GM12878 (cell line): ENCODE results near the gene TSR3. TPM values are rescaled to one million over a fixed set of nuclear protein-coding genes. Genes with fewer than 3 reads are reported as not detected.

Source experiments
- ATAC-seq: fragments of 200-7000 bp; cut with Tn5 transposase; 3 replicates; pipeline ENCODE4 v1.9.1; 2020; ENCODE audit warnings: mild to moderate bottlenecking, moderate library complexity
- BruUV-seq: library from RNA; stranded (reverse); fragments of 400-500 nt; replicated peaks from 2 replicates; lab custom pipeline; 2021; lab: Mats Ljungman, UMichigan
- CTCF ChIA-PET: fragments of 300-600 bp; sonication (Branson Sonifier 250); formaldehyde crosslinking; extraction: SDS; loops from one replicate; lab custom pipeline; 2021; ENCODE audit warnings: inconsistent platforms; lab: Yijun Ruan, JAX
- POLR2A ChIA-PET: fragments of 350-600 bp; formaldehyde crosslinking; extraction: SDS; loops from one replicate; lab custom pipeline; 2021; ENCODE audit warnings: inconsistent platforms; lab: Charles Lee
- RAD21 ChIA-PET: fragments of 300-600 bp; sonication (Branson Sonifier 250); formaldehyde crosslinking; loops from one replicate; lab custom pipeline; 2023; ENCODE audit warnings: antibody characterized with exemption; ENCODE audit not compliant: unreplicated experiment; lab: Charles Lee
- SMC1A ChIA-PET: fragments of 300-600 bp; sonication (Branson Sonifier 250); formaldehyde crosslinking; loops from one replicate; lab custom pipeline; 2023; ENCODE audit not compliant: unreplicated experiment, uncharacterized antibody; lab: Charles Lee
- DNase-seq: peaks from one replicate; pipeline ENCODE4 v3.0.0-alpha.2; 2011; ENCODE audit warnings: low read depth, low spot score
- FAIRE-seq: peaks from 3 replicates; lab custom pipeline; 2011; peaks lifted over from hg19 to GRCh38; lab: Jason Lieb, UNC
- H2AFZ ChIP-seq: 2 replicates; pipeline ENCODE4 v1.6.0; 2011; ENCODE audit warnings: low read depth, low read length, control low read depth; ENCODE audit not compliant: control insufficient read depth
- H3K27ac ChIP-seq: 2 replicates; pipeline ENCODE4 v1.5.1; 2011; ENCODE audit warnings: control low read depth; ENCODE audit not compliant: control insufficient read depth, insufficient read depth
- H3K27me3 ChIP-seq, 2 experiments: replicated peaks in 1 of 2; 2 replicates each; pipeline versions ENCODE4 v1.6.0 to v1.6.1; 2011; ENCODE audit warnings: low read length in 1 of 2; ENCODE audit not compliant: control insufficient read depth in 2 of 2, insufficient read depth in 2 of 2
- H3K36me3 ChIP-seq, 2 experiments: 2 replicates each; pipeline ENCODE4 v1.5.1; 2011; ENCODE audit warnings: low read length in 1 of 2; ENCODE audit not compliant: control insufficient read depth in 2 of 2, insufficient read depth in 2 of 2
- H3K4me1 ChIP-seq: 2 replicates; pipeline ENCODE4 v1.6.1; 2011; ENCODE audit warnings: mild to moderate bottlenecking, low read length, moderate library complexity, mixed read lengths; ENCODE audit not compliant: control insufficient read depth, insufficient read depth
- H3K4me2 ChIP-seq: 2 replicates; pipeline ENCODE4 v1.6.0; 2011; ENCODE audit warnings: control low read depth; ENCODE audit not compliant: control insufficient read depth, insufficient read depth
- H3K4me3 ChIP-seq: fragments of 200-600 bp; sonication (generic); 2 replicates; pipeline ENCODE4 v1.5.1; 2016
- H3K79me2 ChIP-seq: 2 replicates; pipeline ENCODE4 v1.6.0; 2011; ENCODE audit warnings: low read length; ENCODE audit not compliant: control insufficient read depth, insufficient read depth
- H3K9ac ChIP-seq: 2 replicates; pipeline ENCODE4 v1.8.0; 2011; ENCODE audit warnings: low read length, control low read depth, mixed read lengths; ENCODE audit not compliant: control insufficient read depth, insufficient read depth
- H3K9me3 ChIP-seq: replicated peaks from 3 replicates; pipeline ENCODE4 v1.5.1; 2011; ENCODE audit warnings: mild to moderate bottlenecking, low read length; ENCODE audit not compliant: control insufficient read depth, insufficient read depth
- H4K20me1 ChIP-seq: 2 replicates; pipeline ENCODE4 v1.6.0; 2011; ENCODE audit not compliant: control insufficient read depth, insufficient read depth
- CBX3 ChIP-seq: fragments of 200-600 bp; sonication (generic); IDR thresholded peaks from 2 replicates; pipeline ENCODE4 v1.6.1; 2016; ENCODE audit warnings: low read depth, borderline replicate concordance
- EGR1 ChIP-seq, 2 experiments: IDR thresholded peaks; 1 replicate in 1 of 2; 2 replicates in 1 of 2; pipeline ENCODE4 v1.6.1; 2011 to 2012; ENCODE audit warnings: low read depth in 2 of 2, low read length in 2 of 2, borderline replicate concordance in 1 of 2, mild to moderate bottlenecking in 1 of 2, moderate library complexity in 1 of 2
- HDAC6 ChIP-seq: fragments of 200-600 bp; sonication (generic); IDR thresholded peaks from one replicate; pipeline ENCODE4 v1.8.0; 2017; ENCODE audit warnings: antibody characterized with exemption; ENCODE audit not compliant: unreplicated experiment
- MXI1 ChIP-seq: fragments of 150-350 bp; IDR thresholded peaks from 2 replicates; pipeline ENCODE4 v1.6.1; 2011; ENCODE audit warnings: low read depth, mild to moderate bottlenecking, inconsistent platforms, low read length, improper control_type of control experiment
- NFIC ChIP-seq: IDR thresholded peaks from 2 replicates; pipeline ENCODE4 v1.6.1; 2012; ENCODE audit warnings: low read depth, mild to moderate bottlenecking, inconsistent platforms, low read length, moderate library complexity
- POLR2AphosphoS5 ChIP-seq: IDR thresholded peaks from 2 replicates; pipeline ENCODE4 v1.6.1; 2011; ENCODE audit warnings: mild to moderate bottlenecking, low read length, inconsistent platforms
- RUNX3 ChIP-seq: IDR thresholded peaks from 2 replicates; pipeline ENCODE4 v1.6.1; 2012; ENCODE audit warnings: low read length, inconsistent platforms
- WRNIP1 ChIP-seq: IDR thresholded peaks from 2 replicates; pipeline ENCODE4 v1.6.1; 2011; ENCODE audit warnings: low read depth, low read length, improper control_type of control experiment, borderline replicate concordance
- WGBS: methylation state at CpG from one replicate; pipeline ENCODE4 v1.1.6; 2016; ENCODE audit warnings: low lambda C conversion rate; ENCODE audit not compliant: insufficient replicate concordance, insufficient coverage; ENCODE audit errors: missing lambda C conversion rate; 5-methylcytosine and 5-hydroxymethylcytosine counted together
- in situ Hi-C: fragments of 300-500 bp; cut with MboI; formaldehyde crosslinking; loops from 9 replicates; pipeline ENCODE4 v1.14.3; 2018; ENCODE audit warnings: mixed read lengths
- intact Hi-C: fragments of 100-400 bp; cut with micrococcal nuclease; formaldehyde crosslinking; loops from one replicate; pipeline ENCODE4 v1.14.2; 2022; ENCODE audit not compliant: unreplicated experiment
- polyA plus RNA-seq, 11 experiments: library from polyadenylated mRNA; depleted of rRNA in 4 of 11; unstranded in 6 of 11; stranded (reverse) in 5 of 11; fragments of >200 nt; fragmentation: Nextera tagmentation in 4 of 11; fragmentation: Illumina TruSeq in 1 of 11; extraction: Ambion mirVana in 4 of 11; extraction: Trizol in 1 of 11; gene quantifications; 1 replicate in 1 of 11; 2 replicates in 10 of 11; pipeline versions ENCODE4 v1.2.1 to v1.2.3, GENCODE V29; 2011 to 2016; ENCODE audit warnings: inconsistent platforms in 2 of 11, missing spikeins in 2 of 11, low read depth in 1 of 11
- total RNA-seq, 4 experiments: library from RNA; depleted of rRNA in 3 of 4; stranded (reverse); fragments of >200 nt in 3 of 4; fragmentation: Illumina TruSeq in 1 of 4; extraction: Trizol in 1 of 4; gene quantifications; 2 replicates each; pipeline versions ENCODE4 v1.2.1 to v1.2.3, GENCODE V29; 2013 to 2021

Gene TSR3
- total and polyA plus RNA-seq, 10 of the 15 experiments (the other 5 are each of a cell fraction or from before 2014, with no cell fraction given): 3.4 to 108 (median 46.9) TPM

- H3K4me2 ChIP-seq: no peak overlapping the region
- in situ Hi-C loops (no loop called here), intact Hi-C loops (no loop called here)
- WGBS: 89% methylated on average over 5 of the region's 5 CpGs
- H3K9ac ChIP-seq: no peak overlapping the region
- no peaks in the 10 kb centered on the region for H3K79me2 ChIP-seq
- peaks cover 0 to 5% of the 10 kb centered on the region in 2 experiments; a peak in 2 of 4 replicates for H3K27me3 ChIP-seq
- H3K9me3 ChIP-seq: peaks cover 2% of the 10 kb centered on the region; the same call in 2 of the 3 replicates
- ChIA-PET POLR2A (no interaction called here), RAD21 (no interaction called here), CTCF (no interaction called here), SMC1A (no interaction called here)
- no peak overlapping the region for H2AFZ ChIP-seq
- no peaks in the 10 kb centered on the region for H4K20me1 ChIP-seq
- H3K4me1 ChIP-seq: peaks cover 13% of the 10 kb centered on the region; the same call in 1 of the 2 replicates
- no peak overlapping the region for H3K4me3 ChIP-seq
- ATAC-seq (no peak), FAIRE-seq (no peak), DNase-seq (no peak)
- no TSS peak for BruUV-seq
- H3K27ac ChIP-seq: no peak overlapping the region
- H3K36me3 ChIP-seq: peaks cover 0 to 9% of the 10 kb centered on the region in 2 experiments; a peak in 3 of 4 replicates
- TF ChIP-seq POLR2AphosphoS5: no peak
- no peak for TF ChIP-seq NFIC
- no peak for TF ChIP-seq CBX3
- TF ChIP-seq WRNIP1: no peak
- TF ChIP-seq MXI1: no peak
- TF ChIP-seq HDAC6: no peak
- TF ChIP-seq EGR1 (IDR thresholded peaks at IDR 0.05; ENCODE audit: borderline replicate concordance in 1 of 2, low read depth in 2 of 2, low read length in 2 of 2): no peak
- no peak for TF ChIP-seq RUNX3
- TF ChIP-seq, all 136 proteins: peak for 0
Observed at GRCh38 chr16:1327619-1327947, 24.1 kb downstream of the TSR3 start.
